CD14-positive monocyte (primary cell): Measurements from ENCODE around the gene GPR143. TPM values are rescaled to one million over a fixed set of nuclear protein-coding genes. Genes with fewer than 3 reads are reported as not detected.

Source experiments
- DNase-seq, 3 donors: peaks; one replicate each; pipeline ENCODE4 v3.0.0-alpha.2; 2011 to 2022
- H2AFZ ChIP-seq: 2 replicates; pipeline ENCODE4 v1.6.0; 2012; ENCODE audit warnings: mild to moderate bottlenecking, low read depth, low read length, inconsistent platforms; ENCODE audit not compliant: insufficient read depth, poor library complexity, severe bottlenecking
- H3K27ac ChIP-seq, 2 donors: 1 replicate in 1 of 2; 2 replicates in 1 of 2; pipeline ENCODE4 v1.5.1; 2012 to 2013; ENCODE audit warnings: low read length in 2 of 2, control low read depth in 1 of 2, inconsistent platforms in 1 of 2, low read depth in 1 of 2, mild to moderate bottlenecking in 1 of 2
- H3K27me3 ChIP-seq, 2 donors: one replicate each; pipeline versions ENCODE4 v1.6.0 to v1.6.1; 2011 to 2013; ENCODE audit warnings: low read length in 2 of 2; ENCODE audit not compliant: control insufficient read depth in 2 of 2, insufficient read depth in 2 of 2
- H3K36me3 ChIP-seq, 2 donors: replicated peaks in 1 of 2; 1 replicate in 1 of 2; 2 replicates in 1 of 2; pipeline versions ENCODE4 v1.5.1 to v1.6.1; 2012 to 2013; ENCODE audit warnings: low read length in 2 of 2, control low read depth in 1 of 2, inconsistent platforms in 1 of 2, mild to moderate bottlenecking in 1 of 2; ENCODE audit not compliant: insufficient read depth in 2 of 2, control insufficient read depth in 1 of 2
- H3K4me1 ChIP-seq, 2 donors: 1 replicate in 1 of 2; 2 replicates in 1 of 2; pipeline versions ENCODE4 v1.5.1 to v1.6.1; 2012 to 2013; ENCODE audit warnings: low read length in 2 of 2, control low read depth in 1 of 2, inconsistent platforms in 1 of 2, mild to moderate bottlenecking in 1 of 2, moderate library complexity in 1 of 2; ENCODE audit not compliant: insufficient read depth in 2 of 2, control insufficient read depth in 1 of 2
- H3K4me2 ChIP-seq: replicated peaks from 2 replicates; pipeline ENCODE3; 2012; ENCODE audit warnings: low read length, moderate library complexity, mild to moderate bottlenecking; ENCODE audit not compliant: poor library complexity, severe bottlenecking; ENCODE audit errors: extremely low read depth
- H3K4me3 ChIP-seq, 3 experiments: fragments of 200-600 bp in 1 of 3; sonication (generic) in 1 of 3; replicated peaks in 1 of 3; 1 replicate in 2 of 3; 2 replicates in 1 of 3; pipeline ENCODE4 v1.5.1; 2011 to 2013; ENCODE audit warnings: low read length in 3 of 3, mild to moderate bottlenecking in 3 of 3, control low read depth in 2 of 3, low read depth in 2 of 3, inconsistent platforms in 1 of 3, moderate library complexity in 1 of 3
- H3K79me2 ChIP-seq: 2 replicates; pipeline ENCODE4 v1.6.0; 2012; ENCODE audit warnings: mild to moderate bottlenecking, control low read depth, inconsistent platforms, low read length, moderate library complexity; ENCODE audit not compliant: insufficient read depth
- H3K9ac ChIP-seq: 2 replicates; pipeline ENCODE4 v1.6.0; 2017; ENCODE audit warnings: low read length, mild to moderate bottlenecking; ENCODE audit not compliant: insufficient read depth, poor library complexity, severe bottlenecking
- H3K9me3 ChIP-seq, 2 donors: replicated peaks in 1 of 2; 1 replicate in 1 of 2; 2 replicates in 1 of 2; pipeline versions ENCODE4 v1.5.1 to v1.6.1; 2012 to 2013; ENCODE audit warnings: low read length in 2 of 2, control low read depth in 1 of 2; ENCODE audit not compliant: control insufficient read depth in 1 of 2, insufficient read depth in 1 of 2
- H4K20me1 ChIP-seq: 2 replicates; pipeline ENCODE4 v1.6.0; 2012; ENCODE audit warnings: mild to moderate bottlenecking, low read length, control low read depth, moderate library complexity; ENCODE audit not compliant: insufficient read depth
- H3K27ac Mint-ChIP-seq, 7 donors: one replicate each; pipeline ENCODE4 v1.8.0; 2020; ENCODE audit warnings: mild to moderate bottlenecking in 7 of 7, mixed read lengths in 7 of 7, moderate library complexity in 6 of 7, inconsistent platforms in 2 of 7
- H3K27me3 Mint-ChIP-seq, 3 donors: one replicate each; pipeline ENCODE4 v1.8.0; 2021 to 2022; ENCODE audit warnings: low read depth in 3 of 3, mild to moderate bottlenecking in 3 of 3, mixed read lengths in 3 of 3, moderate library complexity in 3 of 3, inconsistent platforms in 1 of 3
- H3K36me3 Mint-ChIP-seq, 2 donors: one replicate each; pipeline ENCODE4 v1.8.0; 2020; ENCODE audit warnings: mixed read lengths in 2 of 2, inconsistent platforms in 1 of 2, mild to moderate bottlenecking in 1 of 2
- H3K4me1 Mint-ChIP-seq: one replicate; pipeline ENCODE4 v1.8.0; 2020; ENCODE audit warnings: mild to moderate bottlenecking, mixed read lengths
- H3K4me3 Mint-ChIP-seq, 2 donors: one replicate each; pipeline ENCODE4 v1.8.0; 2020; ENCODE audit warnings: mild to moderate bottlenecking in 2 of 2, mixed read lengths in 2 of 2, moderate library complexity in 1 of 2
- H3K9me3 Mint-ChIP-seq, 7 donors: one replicate each; pipeline ENCODE4 v1.8.0; 2020 to 2022; ENCODE audit warnings: mixed read lengths in 7 of 7, mild to moderate bottlenecking in 6 of 7, moderate library complexity in 6 of 7, inconsistent platforms in 2 of 7
- WGBS: methylation state at CpG from one replicate; pipeline ENCODE4 v1.1.5; 2013; ENCODE audit warnings: missing lambda C conversion rate; ENCODE audit not compliant: insufficient coverage; 5-methylcytosine and 5-hydroxymethylcytosine counted together
- intact Hi-C, 2 donors: fragments of 100-400 bp; cut with micrococcal nuclease; formaldehyde crosslinking; loops; one replicate each; pipeline versions ENCODE4 v1.15.0 to v1.15.1; 2023
- polyA plus RNA-seq, 3 donors: library from polyadenylated mRNA; depleted of rRNA in 1 of 3; unstranded in 2 of 3; stranded (reverse) in 1 of 3; fragments of 300-500 nt in 2 of 3; fragments of >200 nt in 1 of 3; fragmentation: Illumina TruSeq in 2 of 3; gene quantifications; 1 replicate in 2 of 3; 2 replicates in 1 of 3; pipeline ENCODE4 v1.2.3, GENCODE V29; 2012 to 2021
- TF ChIP-seq, protein P1 (sequence below): fragments of 200-600 bp; IDR thresholded peaks from one replicate; pipeline ENCODE4 v1.8.0; 2022; ENCODE audit warnings: antibody characterized with exemption, mild to moderate bottlenecking

The GPR143 gene
- polyA plus RNA-seq, 3 donors, result not detected

DNA sequence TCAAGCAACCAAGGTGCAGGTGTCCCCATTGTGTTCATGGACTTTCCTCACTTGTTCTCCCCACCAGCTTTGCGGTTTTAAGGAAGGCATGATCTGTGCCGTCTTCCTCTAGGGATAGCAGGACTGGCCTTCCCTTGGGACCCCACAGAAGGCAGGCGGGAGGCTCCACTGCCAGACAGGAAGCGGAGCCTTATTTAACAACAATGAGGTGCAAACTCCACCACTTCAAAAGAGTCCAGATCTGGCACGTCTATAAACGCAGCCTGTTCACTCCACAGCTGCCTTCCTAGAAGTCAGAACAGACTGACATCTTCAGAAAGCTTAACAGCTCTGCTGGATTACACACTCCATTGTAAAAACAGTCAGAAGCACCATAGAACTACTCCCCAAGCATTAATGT is 1.7 kb upstream of the GPR143 start:
- Histone ChIP-seq H3K4me3 (no peak overlapping the region), H3K9me3 (peaks cover 0 to 5% of the 10 kb centered on the region in 2 donors), H3K27ac (no peak overlapping the region), H3K9ac (no peak overlapping the region), H2AFZ (no peak overlapping the region), H4K20me1 (no peaks in the 10 kb centered on the region), H3K36me3 (no peaks in the 10 kb centered on the region), H3K4me2 (no peak overlapping the region), H3K4me1 (no peaks in the 10 kb centered on the region), H3K79me2 (no peaks in the 10 kb centered on the region), H3K27me3 (peaks cover 24 to 50% of the 10 kb centered on the region in 2 donors)
- Mint-ChIP-seq H3K27me3 (peaks cover 42 to 77% (median 67%) of the 10 kb centered on the region in 3 donors), H3K9me3 (peaks cover 0 to 14% (median 9%) of the 10 kb centered on the region in 7 donors), H3K4me3 (no peak overlapping the region), H3K36me3 (no peaks in the 10 kb centered on the region), H3K4me1 (no peaks in the 10 kb centered on the region), H3K27ac (no peak overlapping the region)
- DNase-seq, result no peak
- TF ChIP-seq, protein P1, sequence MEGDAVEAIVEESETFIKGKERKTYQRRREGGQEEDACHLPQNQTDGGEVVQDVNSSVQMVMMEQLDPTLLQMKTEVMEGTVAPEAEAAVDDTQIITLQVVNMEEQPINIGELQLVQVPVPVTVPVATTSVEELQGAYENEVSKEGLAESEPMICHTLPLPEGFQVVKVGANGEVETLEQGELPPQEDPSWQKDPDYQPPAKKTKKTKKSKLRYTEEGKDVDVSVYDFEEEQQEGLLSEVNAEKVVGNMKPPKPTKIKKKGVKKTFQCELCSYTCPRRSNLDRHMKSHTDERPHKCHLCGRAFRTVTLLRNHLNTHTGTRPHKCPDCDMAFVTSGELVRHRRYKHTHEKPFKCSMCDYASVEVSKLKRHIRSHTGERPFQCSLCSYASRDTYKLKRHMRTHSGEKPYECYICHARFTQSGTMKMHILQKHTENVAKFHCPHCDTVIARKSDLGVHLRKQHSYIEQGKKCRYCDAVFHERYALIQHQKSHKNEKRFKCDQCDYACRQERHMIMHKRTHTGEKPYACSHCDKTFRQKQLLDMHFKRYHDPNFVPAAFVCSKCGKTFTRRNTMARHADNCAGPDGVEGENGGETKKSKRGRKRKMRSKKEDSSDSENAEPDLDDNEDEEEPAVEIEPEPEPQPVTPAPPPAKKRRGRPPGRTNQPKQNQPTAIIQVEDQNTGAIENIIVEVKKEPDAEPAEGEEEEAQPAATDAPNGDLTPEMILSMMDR, result no peak
- no CpG with 5 or more reads among the region's 6 CpGs for WGBS
- intact Hi-C loops, result no loop called here

DNA sequence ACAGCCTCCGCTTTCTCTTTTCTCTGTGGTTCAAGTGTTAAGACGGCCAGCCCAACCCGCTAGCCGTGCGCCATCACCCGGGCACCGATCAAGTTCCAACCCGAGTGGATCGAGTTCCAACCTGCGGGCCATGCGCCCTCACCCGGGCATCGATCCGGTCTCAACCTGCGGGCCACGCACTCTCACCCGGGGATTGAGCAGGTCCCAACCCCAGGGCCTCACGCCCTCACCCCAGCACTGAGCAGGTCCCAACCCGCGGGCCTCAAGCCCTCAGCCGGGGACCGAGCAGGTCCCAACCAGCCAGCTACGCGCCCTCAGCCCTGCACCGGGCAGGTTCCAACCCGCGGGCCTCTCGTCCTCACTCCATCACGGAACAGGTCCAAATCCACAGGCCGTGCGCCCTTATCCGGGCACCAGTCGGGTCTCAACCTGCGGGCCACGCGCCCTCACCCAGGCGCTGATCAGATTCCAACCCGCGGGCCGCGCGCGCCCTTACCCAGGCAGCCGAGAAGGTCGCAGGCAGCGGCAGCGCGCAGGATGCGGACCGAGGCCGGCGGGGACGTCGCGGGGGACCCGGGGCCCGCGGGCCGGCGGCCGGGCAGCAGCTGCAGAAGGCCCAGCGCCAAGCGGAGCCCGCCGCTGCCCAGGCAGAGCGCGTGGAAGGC is 443 bp downstream of the GPR143 start:
- Histone ChIP-seq H3K27ac (no peak overlapping the region), H3K36me3 (no peaks in the 10 kb centered on the region), H4K20me1 (no peaks in the 10 kb centered on the region), H3K27me3 (peaks cover 18 to 44% of the 10 kb centered on the region in 2 donors), H3K4me2 (no peak overlapping the region), H3K9me3 (peaks cover 0 to 5% of the 10 kb centered on the region in 2 donors), H3K4me1 (no peaks in the 10 kb centered on the region), H2AFZ (no peak overlapping the region), H3K4me3 (no peak overlapping the region), H3K9ac (no peak overlapping the region), H3K79me2 (no peaks in the 10 kb centered on the region)
- Mint-ChIP-seq H3K27me3 (peaks cover 40 to 66% (median 59%) of the 10 kb centered on the region in 3 donors), H3K36me3 (no peaks in the 10 kb centered on the region), H3K4me1 (no peaks in the 10 kb centered on the region), H3K9me3 (peaks cover 0 to 14% (median 8%) of the 10 kb centered on the region in 7 donors), H3K27ac (no peak overlapping the region), H3K4me3 (peak overlapping the region in 1 of 2 donors; percentile 63)
- TF ChIP-seq, protein P1, result no peak
- intact Hi-C loops, result no loop called here
- 5% methylated on average over 59 of the region's 67 CpGs for WGBS
- no peak for DNase-seq
